Measurements from ENCODE around the gene SCRN3.

The SCRN3 gene

DNA sequence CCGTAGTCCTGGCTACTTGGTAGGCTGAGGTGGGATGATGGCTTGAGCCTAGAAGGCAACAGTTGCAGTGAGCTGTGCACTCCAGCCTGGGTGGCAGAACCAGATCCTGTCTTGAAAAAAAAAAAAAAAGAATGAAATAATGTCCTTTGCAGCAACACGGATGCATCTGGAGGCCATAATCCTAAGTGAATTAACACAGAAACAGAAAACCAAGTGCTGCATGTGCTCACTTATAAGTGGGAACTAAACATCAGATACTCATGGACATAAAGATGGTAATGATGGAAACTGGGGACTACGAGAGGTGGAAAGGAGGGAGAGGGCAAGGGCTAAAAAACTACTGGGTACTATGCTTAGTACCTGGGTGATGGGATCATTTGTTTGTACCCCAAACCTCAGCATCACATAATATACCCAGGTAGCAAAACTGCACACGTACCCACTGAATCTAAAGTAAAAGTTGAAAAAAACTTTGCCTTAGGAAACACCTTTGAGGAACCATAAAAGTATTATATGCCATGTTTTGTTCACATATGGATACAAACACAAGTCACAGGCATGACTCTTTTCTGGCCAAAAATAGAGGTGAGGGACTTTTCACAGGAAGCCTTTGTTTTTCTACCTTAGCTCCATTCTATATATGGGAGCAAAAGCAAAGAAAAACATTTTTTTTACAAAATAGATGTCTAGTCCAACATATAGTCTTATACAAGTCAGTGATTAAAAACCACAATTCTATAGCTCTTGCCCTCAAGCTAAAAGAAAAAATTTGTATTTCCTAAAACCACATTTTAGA, 54.7 kb downstream of the SCRN3 start:
- no peak for DNase-seq (ENCODE audit: low spot score)
- Histone ChIP-seq H3K4me3 (no peak overlapping the region), H3K27ac (no peak overlapping the region)
- TF ChIP-seq CTCF (IDR thresholded peaks at IDR 0.05), result no peak

GRCh38 chr2:174454566-174454965, 59.0 kb downstream of the SCRN3 start:
- Histone ChIP-seq H3K4me3 (no peak overlapping the region), H3K27ac (no peak overlapping the region)
- no peak for TF ChIP-seq CTCF (IDR thresholded peaks at IDR 0.05)
- no peak for DNase-seq (ENCODE audit: low spot score)

GRCh38 chr2:174461221-174461620, 65.7 kb downstream of the SCRN3 start:
- TF ChIP-seq CTCF (IDR thresholded peaks at IDR 0.05), result no peak
- DNase-seq (ENCODE audit: low spot score), result no peak
- Histone ChIP-seq H3K4me3 (no peak overlapping the region), H3K27ac (no peak overlapping the region)

DNA sequence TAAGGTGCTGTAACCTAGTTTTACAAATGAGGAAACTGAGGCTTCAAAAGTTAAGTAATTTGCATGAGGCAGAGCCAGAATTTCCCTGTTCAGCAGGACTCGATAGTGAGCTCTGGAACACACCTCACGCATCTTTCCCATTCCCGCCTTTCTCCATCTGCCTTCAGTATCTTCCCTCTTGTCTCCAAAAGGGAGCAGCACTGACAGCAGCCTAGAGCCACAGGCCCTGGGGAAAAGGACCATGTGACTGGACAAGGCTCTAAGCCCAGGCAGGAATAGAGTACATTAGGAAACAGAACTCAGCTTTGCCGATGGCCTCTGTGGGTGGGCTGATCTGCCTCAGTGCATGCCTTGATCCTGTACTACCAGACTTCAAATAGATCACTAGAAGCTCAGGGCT, 69.8 kb downstream of the SCRN3 start:
- Histone ChIP-seq H3K4me3 (no peak overlapping the region), H3K27ac (no peak overlapping the region)
- TF ChIP-seq CTCF (IDR thresholded peaks at IDR 0.05), result no peak
- DNase-seq (ENCODE audit: low spot score), result no peak

- no peak for TF ChIP-seq CTCF (IDR thresholded peaks at IDR 0.05)
- Histone ChIP-seq H3K27ac (no peak overlapping the region), H3K4me3 (no peak overlapping the region)
- DNase-seq (ENCODE audit: low spot score), result no peak
These were observed 78.3 kb downstream of the SCRN3 start for GRCh38 chr2:174473796-174474195.

DNA sequence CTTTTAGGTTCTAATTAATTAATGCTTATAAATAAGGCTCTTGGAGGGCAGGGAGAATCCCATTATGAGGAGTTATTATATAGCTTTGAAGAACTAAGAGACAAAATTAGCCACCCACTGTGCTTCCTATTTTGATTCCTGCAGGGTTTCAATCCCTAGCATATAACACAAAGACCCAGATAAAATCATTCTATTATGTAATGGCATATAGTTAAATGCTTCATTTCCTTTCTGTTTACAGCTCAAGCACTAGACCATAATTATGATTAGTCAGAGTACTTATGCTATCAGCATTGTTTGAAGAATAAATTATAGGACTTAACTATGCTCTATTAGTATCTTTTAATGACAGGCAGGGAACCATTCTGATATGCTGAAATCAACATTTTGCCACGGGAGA, 82.2 kb downstream of the SCRN3 start:
- TF ChIP-seq CTCF (IDR thresholded peaks at IDR 0.05), result no peak
- Histone ChIP-seq H3K27ac (no peak overlapping the region), H3K4me3 (no peak overlapping the region)
- DNase-seq (ENCODE audit: low spot score), result no peak
